NCI-H460 (cell line): Measurements from ENCODE around the gene PLEKHA3. TPM values are rescaled to one million over a fixed set of nuclear protein-coding genes. Genes with fewer than 3 reads are reported as not detected.
"Not testable (repeated sequence)": the region's sequence is repeated elsewhere in the genome, so short reads cannot be mapped to it uniquely, and the experiment has no call there.

ENCODE experiments used
- DNase-seq: peaks from one replicate; pipeline ENCODE4 v3.0.0-alpha.2; 2016; ENCODE audit warnings: low read depth; ENCODE audit errors: extremely low read depth
- polyA plus RNA-seq: library from polyadenylated mRNA; depleted of rRNA; stranded (reverse); fragments of >200 nt; gene quantifications from 2 replicates; pipeline ENCODE4 v1.2.3, GENCODE V29; 2014; cell fraction: nucleus; rRNA removed
- total RNA-seq: library from RNA; depleted of rRNA; stranded (reverse); fragments of >200 nt; shearing (Covaris generic); gene quantifications from 2 replicates; pipeline ENCODE4 v1.2.3, GENCODE V29; 2014; rRNA removed

The PLEKHA3 gene
- 11.7 and 22.6 TPM in 2 replicates for total RNA-seq
- polyA plus RNA-seq, result 6.1 and 10.2 TPM in 2 replicates

- DNase-seq, result peak; percentile 96
These were observed at the start of gene PLEKHA3 for GRCh38 chr2:178480227-178481181. Gene PLEKHA3 (plus strand): TSS chr2:178480457. CDS start chr2:178480870, 413 bp downstream.

GRCh38 chr2:178436662-178437061, 43.6 kb upstream of the PLEKHA3 start:
- no peak for DNase-seq

GRCh38 chr2:178441426-178441825, 38.8 kb upstream of the PLEKHA3 start:
- DNase-seq, result no peak

GRCh38 chr2:178448968-178449661, 31.1 kb upstream of the PLEKHA3 start:
- no peak for DNase-seq

- no peak for DNase-seq
These were observed 30.3 kb upstream of the PLEKHA3 start for GRCh38 chr2:178449700-178450523.

- DNase-seq, result no peak
These were observed 29.8 kb upstream of the PLEKHA3 start for GRCh38 chr2:178450524-178450773.

GRCh38 chr2:178450774-178451525, 29.3 kb upstream of the PLEKHA3 start, which contains the start of the genes PJVK and PRKRA:
Gene PJVK (plus strand): TSS chr2:178451378. CDS start chr2:178453410, 2,032 bp downstream.
Gene PRKRA (minus strand): TSS chr2:178451175. CDS start chr2:178451030, 145 bp downstream.
- peak; percentile 96 for DNase-seq

- DNase-seq, result no peak
These were observed 27.9 kb upstream of the PLEKHA3 start for GRCh38 chr2:178452334-178452733.

GRCh38 chr2:178452870-178453269, 27.4 kb upstream of the PLEKHA3 start:
- DNase-seq, result no peak

- DNase-seq, result no peak
These were observed 24.3 kb upstream of the PLEKHA3 start for GRCh38 chr2:178455947-178456346.

- DNase-seq, result no peak
These were observed 22.8 kb upstream of the PLEKHA3 start for GRCh38 chr2:178457390-178457886.

GRCh38 chr2:178469219-178469849, 10.9 kb upstream of the PLEKHA3 start:
- DNase-seq, result no peak

GRCh38 chr2:178471313-178471712, 8.9 kb upstream of the PLEKHA3 start:
- not testable (repeated sequence) for DNase-seq

- no peak for DNase-seq
These were observed 6.9 kb upstream of the PLEKHA3 start for GRCh38 chr2:178473373-178473772.

GRCh38 chr2:178473931-178474330, 6.3 kb upstream of the PLEKHA3 start:
- no peak for DNase-seq

GRCh38 chr2:178474560-178474959, 5.7 kb upstream of the PLEKHA3 start:
- DNase-seq, result no peak

- DNase-seq, result no peak
These were observed 3.8 kb upstream of the PLEKHA3 start for GRCh38 chr2:178476477-178476876.

GRCh38 chr2:178477443-178478129, 2.7 kb upstream of the PLEKHA3 start:
- no peak for DNase-seq

- DNase-seq, result no peak
These were observed 2.2 kb upstream of the PLEKHA3 start for GRCh38 chr2:178478130-178478438.
